Measurements from ENCODE around the gene SYCP2L.
"Not testable (repeated sequence)": the region's sequence is repeated elsewhere in the genome, so short reads cannot be mapped to it uniquely, and the experiment has no call there.

Gene SYCP2L

DNA sequence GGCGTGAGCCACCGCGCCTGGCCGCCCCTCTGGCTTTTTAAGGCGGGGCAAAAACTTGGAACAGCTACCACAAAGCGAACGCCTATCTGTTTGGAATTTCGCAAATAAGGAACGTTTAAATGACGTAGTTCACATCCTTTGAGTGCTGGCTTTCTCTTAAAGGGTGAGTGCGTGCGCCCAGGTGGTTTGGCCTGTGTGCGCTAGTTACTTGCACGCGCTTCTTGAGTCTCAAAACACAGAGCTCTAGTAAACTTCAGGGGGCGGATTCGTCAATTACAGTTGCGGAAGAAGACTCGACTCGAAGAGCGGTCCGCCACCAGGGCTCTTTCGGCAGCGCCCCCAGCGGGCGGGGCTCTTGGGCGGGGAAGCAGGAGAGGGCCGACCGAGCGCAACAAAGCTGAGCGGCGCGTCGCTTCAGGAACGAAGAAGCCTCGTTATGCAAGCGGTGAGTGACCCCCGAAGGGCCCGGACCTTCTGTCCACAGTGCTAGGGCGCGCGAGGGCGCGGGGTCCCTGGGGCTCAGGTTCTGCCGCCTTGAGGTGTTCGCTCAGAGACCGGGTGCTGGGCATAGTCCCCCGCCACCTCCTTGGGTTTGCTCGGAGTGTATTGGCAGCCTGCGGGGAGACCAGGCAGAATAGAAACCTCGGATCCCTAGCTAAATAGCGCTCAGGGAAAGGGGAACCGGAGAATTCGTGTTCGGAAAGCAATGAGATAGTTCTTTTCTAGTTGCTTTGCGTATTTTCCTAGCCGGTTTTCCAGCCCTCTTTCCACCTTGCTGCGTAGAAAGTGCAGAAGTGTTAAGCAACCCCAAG lies at the start of gene SYCP2L:
Gene SYCP2L (plus strand): TSS at position 362 of the 812 bp plus-strand sequence. CDS start 75 bp downstream, at position 437.
- DNase-seq, result peak; percentile 58

DNA sequence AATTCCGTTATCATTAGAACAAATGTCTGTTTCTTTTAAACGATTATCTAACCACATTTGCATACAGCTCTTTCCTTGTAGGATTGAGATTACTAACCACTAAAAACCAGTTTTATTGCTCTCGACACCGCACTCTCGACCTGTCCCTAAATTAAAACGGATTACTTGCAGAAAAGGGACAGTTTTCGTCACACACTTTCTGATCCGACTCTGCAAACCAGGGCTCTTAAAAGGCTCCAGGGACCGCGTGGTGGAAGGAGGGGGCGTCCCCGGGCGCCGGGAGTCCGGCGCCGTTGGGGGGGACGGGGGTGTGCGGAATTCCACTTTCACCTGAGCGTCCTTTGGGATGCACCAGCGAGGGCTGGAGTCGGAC lies 49.2 kb upstream of the SYCP2L start:
- DNase-seq, result peak; percentile 55

DNA sequence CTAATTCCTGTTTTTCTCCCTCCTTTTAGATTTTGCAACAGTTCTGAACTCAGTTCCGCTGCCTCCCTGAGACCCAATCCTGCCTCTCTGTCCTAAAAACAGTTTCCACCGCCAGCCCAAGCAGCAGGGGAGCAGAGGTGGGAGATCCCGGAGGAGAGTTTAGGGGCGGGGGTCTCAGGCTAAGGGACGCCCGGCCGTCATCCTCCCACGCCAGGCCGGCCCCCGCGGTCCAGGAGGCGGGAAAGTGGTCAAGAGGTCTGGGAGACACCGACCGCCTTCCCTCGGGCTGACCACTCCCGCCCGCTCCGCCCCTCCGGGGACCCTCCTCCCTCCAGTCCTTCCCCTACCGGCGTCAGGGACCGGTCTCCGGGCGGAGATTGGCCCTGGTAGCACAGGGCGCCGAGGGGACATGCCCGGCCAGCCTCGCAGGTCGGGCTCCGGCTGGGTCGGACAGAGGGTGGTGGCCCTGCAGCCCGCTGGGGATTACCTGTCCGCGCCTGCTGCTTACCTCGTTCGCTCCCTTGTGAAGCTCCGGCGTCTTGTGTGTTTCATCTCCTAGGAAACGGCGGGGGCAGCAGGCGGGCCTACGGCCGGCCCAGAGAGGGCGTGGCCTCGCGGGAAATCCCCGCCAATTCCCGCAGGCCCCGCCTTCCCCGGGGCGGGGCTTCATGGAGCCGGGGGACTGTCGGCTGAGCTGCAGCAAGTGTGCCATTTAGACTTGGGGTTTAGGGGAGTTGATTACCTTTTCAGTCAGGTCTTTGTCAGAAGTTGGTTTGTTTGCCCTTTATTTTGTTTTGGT lies 48.7 kb upstream of the SYCP2L start, which contains the start of gene MAK:
Gene MAK (minus strand): TSS at position 545 of the 799 bp plus-strand sequence. CDS start 7,891 bp downstream, outside the sequence.
- DNase-seq, result peak; percentile 92

- peak; percentile 22 for DNase-seq
Observed at GRCh38 chr6:10838794-10839333, 48.0 kb upstream of the SYCP2L start.

GRCh38 chr6:10843554-10843953 lies 43.3 kb upstream of the SYCP2L start:
- DNase-seq, result no peak

GRCh38 chr6:10847684-10848083 lies 39.2 kb upstream of the SYCP2L start:
- DNase-seq, result peak; percentile 2

- no peak for DNase-seq
Observed at GRCh38 chr6:10849901-10850300, 37.0 kb upstream of the SYCP2L start.

DNA sequence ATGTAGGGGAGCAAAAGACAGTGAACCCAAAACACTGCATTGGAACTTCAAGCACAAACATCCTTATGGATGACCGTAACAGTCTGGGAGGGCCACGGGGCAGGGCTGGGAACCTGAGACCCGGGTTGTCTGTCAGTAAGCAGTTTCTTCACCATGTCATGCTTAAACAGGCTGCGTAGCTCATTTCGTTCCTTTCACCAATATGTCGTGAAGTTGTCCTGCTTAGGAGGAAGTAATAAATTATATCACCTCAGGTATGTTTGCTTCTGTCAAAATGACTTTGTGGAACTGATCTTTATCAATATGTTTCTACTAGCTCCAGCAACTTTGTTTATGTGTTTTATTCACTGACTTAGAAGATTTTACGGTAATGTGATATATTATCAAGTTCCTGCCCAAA lies 36.1 kb upstream of the SYCP2L start:
- DNase-seq, result no peak

DNA sequence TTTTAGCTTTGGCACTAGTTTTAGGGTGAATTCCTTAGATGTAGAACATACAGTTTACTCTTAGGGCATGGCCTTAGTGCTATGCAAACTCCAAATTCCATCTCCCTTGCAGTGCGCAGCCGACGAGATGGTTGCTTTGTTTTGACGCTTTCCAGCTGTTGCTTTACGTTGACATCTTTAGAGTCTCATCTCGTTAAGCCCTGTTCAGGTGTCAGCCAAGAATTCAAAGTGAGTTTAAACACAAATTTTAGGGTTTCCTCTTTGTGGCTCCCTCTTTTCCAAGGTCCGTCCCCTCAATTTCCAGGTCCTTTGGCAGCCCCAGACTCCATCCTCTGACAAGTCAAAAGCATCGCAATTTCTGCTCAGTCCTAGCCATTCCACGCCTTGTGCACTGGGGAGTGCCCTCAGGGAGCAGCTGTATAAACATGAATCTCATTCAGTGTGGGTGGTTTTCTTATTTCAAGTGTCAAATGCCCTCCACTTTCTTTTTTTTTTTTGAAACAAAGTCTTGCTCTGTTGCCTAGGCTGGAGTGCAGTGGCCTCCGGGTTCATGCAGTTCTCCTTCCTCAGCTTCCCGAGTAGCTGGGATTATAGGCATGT lies 34.4 kb upstream of the SYCP2L start:
- no peak for DNase-seq

GRCh38 chr6:10853849-10854300 lies 33.0 kb upstream of the SYCP2L start:
- not testable (repeated sequence) for DNase-seq

- no peak for DNase-seq
Observed at GRCh38 chr6:10854922-10855632, 31.8 kb upstream of the SYCP2L start.

GRCh38 chr6:10857259-10857658 lies 29.6 kb upstream of the SYCP2L start:
- no peak for DNase-seq

GRCh38 chr6:10861086-10861485 lies 25.8 kb upstream of the SYCP2L start:
- no peak for DNase-seq

DNA sequence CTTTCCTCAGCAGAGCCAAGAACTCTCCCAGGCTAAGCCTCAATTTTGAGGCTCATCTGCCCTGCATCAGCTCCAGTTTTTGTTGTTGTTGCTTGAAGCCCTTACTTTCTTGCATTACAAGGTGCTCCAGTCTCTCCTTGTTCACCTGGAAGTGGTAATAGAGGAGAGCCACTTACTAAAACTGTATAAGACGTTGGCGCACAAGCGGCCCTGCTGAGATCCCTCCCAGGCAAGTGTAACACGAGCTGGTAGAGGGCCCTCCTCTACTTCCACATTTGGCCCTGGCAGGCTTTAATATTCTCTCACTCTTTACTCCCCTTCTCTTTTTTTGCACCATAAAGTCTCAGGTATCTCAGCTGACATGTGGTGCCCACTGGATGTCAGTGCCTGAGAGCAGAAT lies 24.5 kb upstream of the SYCP2L start:
- no peak for DNase-seq

- not testable (repeated sequence) for DNase-seq
Observed at GRCh38 chr6:10863031-10863430, 23.8 kb upstream of the SYCP2L start.

- not testable (repeated sequence) for DNase-seq
Observed at GRCh38 chr6:10866709-10867108, 20.1 kb upstream of the SYCP2L start.

DNA sequence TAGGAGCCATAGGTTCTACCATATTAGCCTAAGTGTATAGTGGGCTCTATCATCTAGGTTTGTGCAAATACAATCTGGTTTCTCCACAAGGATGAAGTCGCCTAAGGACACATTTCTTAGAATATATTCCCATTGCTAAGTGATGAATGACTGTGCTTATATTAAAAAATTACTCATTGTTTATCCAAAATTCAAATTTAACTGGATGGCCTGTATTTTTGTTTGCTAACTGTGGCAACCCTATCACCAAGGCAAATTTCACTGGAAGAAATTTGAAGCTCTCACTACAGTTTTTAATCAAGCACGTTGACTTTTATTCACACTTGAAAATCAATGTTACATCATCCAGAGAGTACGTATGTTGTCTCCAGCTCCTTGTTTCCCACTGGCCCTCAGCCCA lies 18.9 kb upstream of the SYCP2L start:
- DNase-seq, result no peak

- DNase-seq, result no peak
Observed at GRCh38 chr6:10873374-10873773, 13.5 kb upstream of the SYCP2L start.

DNA sequence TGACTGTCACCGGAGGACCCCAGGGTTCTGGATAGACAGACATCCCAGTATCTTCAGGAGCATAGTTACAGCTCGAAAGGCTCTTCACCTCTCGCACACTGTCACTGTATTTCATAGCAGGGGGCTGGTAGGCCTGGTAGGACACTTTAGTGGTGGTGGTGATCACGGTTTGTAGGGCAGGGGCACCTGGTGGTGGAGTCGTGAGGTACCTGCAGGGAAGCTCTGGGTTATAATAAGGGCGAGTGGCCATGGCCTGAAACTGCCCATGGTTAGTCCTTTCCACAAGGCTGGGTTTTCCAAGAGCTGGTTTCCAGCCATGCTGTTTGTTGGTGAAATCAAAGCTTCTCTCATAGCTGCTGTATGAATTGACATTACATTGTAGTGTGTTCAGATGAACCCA lies 12.6 kb upstream of the SYCP2L start:
- no peak for DNase-seq

DNA sequence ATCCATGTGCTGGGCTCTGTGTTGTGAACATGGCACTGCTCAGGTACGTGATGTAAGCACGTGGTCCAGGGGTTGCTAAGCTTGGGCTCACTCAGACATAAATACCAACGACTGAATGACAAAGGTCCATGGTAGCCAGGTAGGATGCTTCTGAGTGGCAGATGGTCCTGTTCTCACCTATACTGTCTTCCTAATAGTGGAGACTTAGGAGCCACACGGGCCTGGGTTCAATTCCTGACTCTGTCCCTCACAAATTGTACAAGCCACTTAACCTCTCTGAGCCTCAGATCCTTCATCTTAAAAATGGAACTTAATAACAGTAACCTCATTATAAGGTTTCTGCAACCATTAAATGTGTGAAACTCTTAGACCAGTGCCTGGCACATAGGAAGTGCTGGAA lies 11.8 kb upstream of the SYCP2L start:
- no peak for DNase-seq

DNA sequence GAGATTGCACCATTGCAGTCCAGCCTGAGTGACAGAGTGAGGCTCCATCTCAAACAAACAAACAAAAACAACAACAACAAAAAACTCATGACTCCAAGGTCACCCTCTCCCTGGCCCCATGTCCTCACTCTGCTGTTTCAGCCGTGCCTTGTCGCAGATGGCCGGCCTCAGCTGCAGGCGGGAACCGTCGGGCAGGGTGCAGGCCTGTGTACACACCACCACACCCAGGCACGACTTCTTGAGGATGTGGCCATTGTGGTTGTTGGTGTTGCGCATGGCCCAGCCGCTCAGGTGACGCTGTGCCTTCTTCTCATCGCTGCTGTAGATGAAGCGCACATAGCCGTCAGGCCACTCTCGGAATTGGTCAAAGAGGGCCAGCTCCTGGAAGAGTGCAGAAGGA lies 9.8 kb upstream of the SYCP2L start:
- DNase-seq, result no peak

DNA sequence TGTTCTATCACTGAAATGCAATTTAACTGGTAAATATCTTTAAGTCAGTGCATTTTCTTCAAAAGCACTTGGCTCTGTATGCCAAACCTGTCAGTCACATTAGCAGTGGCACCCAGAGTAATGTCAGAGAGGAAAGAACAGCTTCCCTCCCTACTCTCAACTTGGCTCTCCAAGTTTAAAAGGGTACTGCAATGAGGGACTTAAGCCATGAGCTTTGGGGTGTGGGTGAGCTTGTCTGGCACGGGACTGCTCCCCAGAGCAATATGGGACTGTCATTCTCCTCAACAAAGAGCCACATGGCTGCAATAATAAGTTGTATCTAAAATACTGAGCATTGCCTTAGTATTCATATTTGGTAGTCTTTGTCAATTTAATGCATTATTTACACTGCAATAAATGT lies 9.0 kb upstream of the SYCP2L start:
- no peak for DNase-seq

DNA sequence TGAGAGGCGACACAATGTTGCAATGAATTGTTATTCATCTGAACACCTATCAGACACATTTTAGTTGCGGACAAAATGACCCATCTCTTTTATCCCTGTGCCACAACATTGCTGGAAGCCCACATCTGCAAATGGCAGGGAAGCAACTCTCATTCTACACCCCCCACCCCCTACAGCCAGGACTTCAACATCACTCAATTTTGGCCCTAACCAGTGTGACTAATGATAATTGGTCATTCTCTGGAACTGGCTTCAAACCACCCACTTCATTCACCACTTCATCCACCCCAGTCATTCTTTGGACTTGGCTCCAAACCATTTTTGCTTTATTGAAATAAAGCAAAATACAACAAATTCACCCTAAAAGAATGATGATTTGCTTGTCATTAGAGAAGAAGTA lies 6.5 kb upstream of the SYCP2L start:
- no peak for DNase-seq

Data from NCI-H1105 treated with DMSO at 0.1 percent for 48 hours (cell line).